A673 (cell line): ENCODE data around the gene STAB1. TPM values are rescaled to one million over a fixed set of nuclear protein-coding genes. Genes with fewer than 3 reads are reported as not detected.

Source experiments
- BruUV-seq: library from RNA; stranded (reverse); fragments of 400-500 nt; replicated peaks from 2 replicates; lab custom pipeline; 2021; lab: Mats Ljungman, UMichigan
- CTCF ChIA-PET: fragments of 300-600 bp; sonication (Branson Sonifier 250); formaldehyde crosslinking; loops from one replicate; lab custom pipeline; 2022; ENCODE audit warnings: antibody characterized with exemption; lab: Charles Lee
- POLR2A ChIA-PET: fragments of 300-600 bp; sonication (Branson Sonifier 250); formaldehyde crosslinking; loops from one replicate; lab custom pipeline; 2022; ENCODE audit warnings: antibody characterized with exemption; ENCODE audit not compliant: low non-redundant PET; lab: Charles Lee
- DNase-seq: peaks from one replicate; pipeline ENCODE4 v3.0.0-alpha.2; 2015; ENCODE audit warnings: low spot score
- H3K27ac ChIP-seq: fragments of 200-600 bp; sonication (generic); 2 replicates; pipeline ENCODE4 v1.5.1; 2016; ENCODE audit warnings: mixed run types, low read depth, mild to moderate bottlenecking, mixed read lengths, antibody characterized with exemption, low read length; ENCODE audit not compliant: poor library complexity, severe bottlenecking
- H3K27me3 ChIP-seq: fragments of 200-600 bp; sonication (generic); replicated peaks from 2 replicates; pipeline ENCODE4 v1.6.1; 2017; ENCODE audit warnings: mixed run types, low read depth, mild to moderate bottlenecking, mixed read lengths, antibody characterized with exemption, low read length; ENCODE audit not compliant: insufficient read depth, poor library complexity
- H3K36me3 ChIP-seq: fragments of 200-600 bp; sonication (generic); 2 replicates; pipeline ENCODE4 v1.6.1; 2016; ENCODE audit warnings: mixed run types, mild to moderate bottlenecking, mixed read lengths, antibody characterized with exemption, low read length; ENCODE audit not compliant: insufficient read depth, poor library complexity, severe bottlenecking
- H3K4me1 ChIP-seq: fragments of 200-600 bp; sonication (generic); 2 replicates; pipeline ENCODE4 v1.6.1; 2017; ENCODE audit warnings: mixed run types, mild to moderate bottlenecking, mixed read lengths, antibody characterized with exemption, low read length; ENCODE audit not compliant: insufficient read depth, poor library complexity, severe bottlenecking
- H3K4me3 ChIP-seq: fragments of 200-600 bp; sonication (generic); 2 replicates; pipeline ENCODE4 v1.5.1; 2016; ENCODE audit warnings: low read depth, mixed run types, mild to moderate bottlenecking, mixed read lengths, low read length; ENCODE audit not compliant: poor library complexity, severe bottlenecking
- H3K9me3 ChIP-seq: fragments of 200-600 bp; sonication (generic); 2 replicates; pipeline ENCODE4 v1.6.1; 2016; ENCODE audit warnings: mixed run types, low read depth, mild to moderate bottlenecking, mixed read lengths, antibody characterized with exemption, low read length; ENCODE audit not compliant: poor library complexity, severe bottlenecking
- CTCF ChIP-seq: fragments of 300-800, 200-600 bp; sonication (generic); conservative IDR thresholded peaks from 2 replicates; pipeline ENCODE4 v1.5.1; 2017; ENCODE audit warnings: low read depth, mild to moderate bottlenecking, antibody characterized with exemption, low read length, moderate library complexity, mixed read lengths
- EZH2 ChIP-seq: fragments of 200-600 bp; sonication (generic); IDR thresholded peaks from 2 replicates; pipeline ENCODE4 v1.6.1; 2017; ENCODE audit warnings: borderline replicate concordance, low read depth, mild to moderate bottlenecking, mixed read lengths, antibody characterized with exemption, low read length; ENCODE audit not compliant: poor library complexity, severe bottlenecking
- intact Hi-C: fragments of 100-400 bp; cut with micrococcal nuclease; formaldehyde crosslinking; loops from one replicate; pipeline ENCODE4 v1.10.0; 2022; ENCODE audit not compliant: unreplicated experiment
- total RNA-seq: library from RNA; stranded (reverse); gene quantifications from 2 replicates; pipeline ENCODE4 v1.2.3, GENCODE V29; 2021

Gene STAB1
- total RNA-seq, 1 experiment from 2014 or later: 0.41 TPM

- ChIA-PET POLR2A (no interaction called here), CTCF (no interaction called here)
- BruUV-seq: no TSS peak
- Histone ChIP-seq H3K36me3 (peaks cover 9% of the 10 kb centered on the region), H3K27me3 (no peaks in the 10 kb centered on the region), H3K4me1 (peaks cover 5% of the 10 kb centered on the region), H3K27ac (no peak overlapping the region), H3K4me3 (no peak overlapping the region), H3K9me3 (no peaks in the 10 kb centered on the region)
- TF ChIP-seq EZH2 (no peak), CTCF (no peak)
- intact Hi-C loops: no loop called here
- DNase-seq: no peak
Measured at GRCh38 chr3:52522651-52523251, 27.6 kb downstream of the STAB1 start.

- H3K27ac ChIP-seq: no peak overlapping the region
- POLR2A ChIA-PET: no interaction called here
- H3K36me3 ChIP-seq: peaks cover 9% of the 10 kb centered on the region
Measured at GRCh38 chr3:52523386-52524257, 28.5 kb downstream of the STAB1 start.

GRCh38 chr3:52524258-52524751, 29.2 kb downstream of the STAB1 start:
- POLR2A ChIA-PET: no interaction called here
- BruUV-seq: TSS peak; percentile 65
- Histone ChIP-seq H3K27me3 (no peaks in the 10 kb centered on the region), H3K36me3 (peaks cover 9% of the 10 kb centered on the region), H3K4me1 (peaks cover 5% of the 10 kb centered on the region), H3K4me3 (no peak overlapping the region), H3K27ac (no peak overlapping the region), H3K9me3 (no peaks in the 10 kb centered on the region)
- CTCF ChIA-PET: no interaction called here
- intact Hi-C loops: no loop called here
- no peak for TF ChIP-seq EZH2
- no peak for DNase-seq

More at GRCh38 chr3:52523386-52524257, 28.5 kb downstream of the STAB1 start:
- H3K4me1 ChIP-seq: peaks cover 5% of the 10 kb centered on the region
- BruUV-seq: no TSS peak
- no peak overlapping the region for H3K4me3 ChIP-seq
- intact Hi-C loops: no loop called here
- CTCF ChIA-PET: no interaction called here
- TF ChIP-seq EZH2 (no peak), CTCF (no peak)
- H3K9me3 ChIP-seq: no peaks in the 10 kb centered on the region
- H3K27me3 ChIP-seq: no peaks in the 10 kb centered on the region
- no peak for DNase-seq
